ENCODE data around the gene SDK1. TPM values are rescaled to one million over a fixed set of nuclear protein-coding genes. Genes with fewer than 3 reads are reported as not detected.
A peak's percentile ranks its signal among the peaks of the same experiment; 100 is the strongest.

Gene SDK1
- total and polyA plus RNA-seq, 7 experiments from 2014 or later: 0.07 to 2.5 (median 0.54) TPM

GRCh38 chr7:3591944-3592343 lies 290.9 kb downstream of the SDK1 start:
- ChIA-PET POLR2A (no interaction called here), CTCF (no interaction called here)
- Mint-ChIP-seq H3K4me3 (no peak overlapping the region), H3K4me1 (peaks cover 0 to 23% (median 15%) of the 10 kb centered on the region in 7 donors), H3K36me3 (no peaks in the 10 kb centered on the region), H3K9me3 (no peaks in the 10 kb centered on the region), H3K27ac (no peak overlapping the region), H3K27me3 (peaks cover 0 to 5% (median 0%) of the 10 kb centered on the region in 5 donors)
- no peak for ATAC-seq
- DNase-seq: no peak
- H3K27ac ChIP-seq (ENCODE audit: low read depth, low read length): no peak overlapping the region
- no peaks in the 10 kb centered on the region for H3K27me3 ChIP-seq (ENCODE audit: control insufficient read depth in 2 of 2, insufficient read depth in 2 of 2, low read length in 2 of 2)
- no peaks in the 10 kb centered on the region for H3K9me3 ChIP-seq (ENCODE audit: control insufficient read depth in 2 of 3, low read length in 3 of 3)
- intact Hi-C loops (cut with micrococcal nuclease): no loop called here
- no peaks in the 10 kb centered on the region for H3K4me1 ChIP-seq (ENCODE audit: control insufficient read depth in 2 of 2, insufficient read depth in 2 of 2, low read length in 2 of 2)
- H3K4me3 ChIP-seq (ENCODE audit: low read length): no peak overlapping the region
- no peaks in the 10 kb centered on the region for H3K36me3 ChIP-seq (ENCODE audit: control insufficient read depth in 2 of 3, insufficient read depth in 3 of 3, low read length in 3 of 3)

- peaks cover 0 to 23% (median 15%) of the 10 kb centered on the region in 7 donors for H3K4me1 Mint-ChIP-seq
- ChIA-PET CTCF (no interaction called here), POLR2A (no interaction called here)
- H3K36me3 ChIP-seq (ENCODE audit: control insufficient read depth in 2 of 3, insufficient read depth in 3 of 3, low read length in 3 of 3): no peaks in the 10 kb centered on the region
- no peaks in the 10 kb centered on the region for H3K4me1 ChIP-seq (ENCODE audit: control insufficient read depth in 2 of 2, insufficient read depth in 2 of 2, low read length in 2 of 2)
- no peaks in the 10 kb centered on the region for H3K27me3 ChIP-seq (ENCODE audit: control insufficient read depth in 2 of 2, insufficient read depth in 2 of 2, low read length in 2 of 2)
- no peaks in the 10 kb centered on the region for H3K9me3 Mint-ChIP-seq
- H3K27ac Mint-ChIP-seq: no peak overlapping the region
- H3K27ac ChIP-seq (ENCODE audit: low read depth, low read length): no peak overlapping the region
- no peak overlapping the region for H3K4me3 Mint-ChIP-seq
- H3K36me3 Mint-ChIP-seq: no peaks in the 10 kb centered on the region
- H3K4me3 ChIP-seq (ENCODE audit: low read length): no peak overlapping the region
- H3K27me3 Mint-ChIP-seq: peaks cover 0 to 5% (median 0%) of the 10 kb centered on the region in 5 donors
- DNase-seq (no peak), ATAC-seq (no peak)
- intact Hi-C loops (cut with micrococcal nuclease): no loop called here
- H3K9me3 ChIP-seq (ENCODE audit: control insufficient read depth in 2 of 3, low read length in 3 of 3): no peaks in the 10 kb centered on the region
Measured at GRCh38 chr7:3592401-3593134, 291.5 kb downstream of the SDK1 start.

- Histone ChIP-seq H3K27ac (ENCODE audit: low read depth, low read length) (no peak overlapping the region), H3K4me3 (ENCODE audit: low read length) (no peak overlapping the region), H3K9me3 (ENCODE audit: control insufficient read depth in 2 of 3, low read length in 3 of 3) (no peaks in the 10 kb centered on the region), H3K27me3 (ENCODE audit: control insufficient read depth in 2 of 2, insufficient read depth in 2 of 2, low read length in 2 of 2) (no peaks in the 10 kb centered on the region), H3K36me3 (ENCODE audit: control insufficient read depth in 2 of 3, insufficient read depth in 3 of 3, low read length in 3 of 3) (no peaks in the 10 kb centered on the region), H3K4me1 (ENCODE audit: control insufficient read depth in 2 of 2, insufficient read depth in 2 of 2, low read length in 2 of 2) (no peaks in the 10 kb centered on the region)
- ATAC-seq (no peak), DNase-seq (no peak)
- ChIA-PET CTCF (no interaction called here), POLR2A (no interaction called here)
- H3K27ac Mint-ChIP-seq: no peak overlapping the region
- no peak overlapping the region for H3K4me3 Mint-ChIP-seq
- H3K4me1 Mint-ChIP-seq: peaks cover 0 to 15% (median 5%) of the 10 kb centered on the region in 7 donors
- H3K27me3 Mint-ChIP-seq: peaks cover 0 to 5% (median 0%) of the 10 kb centered on the region in 5 donors
- intact Hi-C loops (cut with micrococcal nuclease): no loop called here
- H3K36me3 Mint-ChIP-seq: no peaks in the 10 kb centered on the region
- no peaks in the 10 kb centered on the region for H3K9me3 Mint-ChIP-seq
Measured at GRCh38 chr7:3594901-3595300, 293.8 kb downstream of the SDK1 start.

GRCh38 chr7:3598854-3599253 lies 297.8 kb downstream of the SDK1 start:
- Histone ChIP-seq H3K9me3 (ENCODE audit: control insufficient read depth in 2 of 3, low read length in 3 of 3) (no peaks in the 10 kb centered on the region), H3K4me3 (ENCODE audit: low read length) (no peak overlapping the region), H3K27me3 (ENCODE audit: control insufficient read depth in 2 of 2, insufficient read depth in 2 of 2, low read length in 2 of 2) (no peaks in the 10 kb centered on the region), H3K27ac (ENCODE audit: low read depth, low read length) (no peak overlapping the region), H3K4me1 (ENCODE audit: control insufficient read depth in 2 of 2, insufficient read depth in 2 of 2, low read length in 2 of 2) (no peaks in the 10 kb centered on the region), H3K36me3 (ENCODE audit: control insufficient read depth in 2 of 3, insufficient read depth in 3 of 3, low read length in 3 of 3) (no peaks in the 10 kb centered on the region)
- no peak for DNase-seq
- H3K4me3 Mint-ChIP-seq: no peak overlapping the region
- H3K27ac Mint-ChIP-seq: peak overlapping the region in 1 of 9 donors; percentile 26
- H3K4me1 Mint-ChIP-seq: peaks cover 0 to 13% (median 5%) of the 10 kb centered on the region in 7 donors
- no peaks in the 10 kb centered on the region for H3K36me3 Mint-ChIP-seq
- peaks cover 0 to 6% (median 0%) of the 10 kb centered on the region in 11 donors for H3K9me3 Mint-ChIP-seq
- intact Hi-C loops (cut with micrococcal nuclease): no loop called here
- ATAC-seq: no peak
- POLR2A ChIA-PET: no interaction called here
- H3K27me3 Mint-ChIP-seq: peaks cover 0 to 2% (median 0%) of the 10 kb centered on the region in 5 donors
- CTCF ChIA-PET: no interaction called here

GRCh38 chr7:3605222-3605621 lies 304.2 kb downstream of the SDK1 start:
- ChIA-PET POLR2A (no interaction called here), CTCF (no interaction called here)
- no peaks in the 10 kb centered on the region for H3K9me3 ChIP-seq (ENCODE audit: control insufficient read depth in 2 of 3, low read length in 3 of 3)
- DNase-seq (no peak), ATAC-seq (no peak)
- H3K4me1 ChIP-seq (ENCODE audit: control insufficient read depth in 2 of 2, insufficient read depth in 2 of 2, low read length in 2 of 2): no peaks in the 10 kb centered on the region
- no peak overlapping the region for H3K27ac ChIP-seq (ENCODE audit: low read depth, low read length)
- H3K36me3 Mint-ChIP-seq: peaks cover 0 to 7% (median 0%) of the 10 kb centered on the region in 5 donors
- H3K27me3 Mint-ChIP-seq: peaks cover 0 to 10% (median 0%) of the 10 kb centered on the region in 5 donors
- intact Hi-C loops (cut with micrococcal nuclease): no loop called here
- H3K36me3 ChIP-seq (ENCODE audit: control insufficient read depth in 2 of 3, insufficient read depth in 3 of 3, low read length in 3 of 3): no peaks in the 10 kb centered on the region
- H3K9me3 Mint-ChIP-seq: peaks cover 0 to 23% (median 4%) of the 10 kb centered on the region in 11 donors
- no peak overlapping the region for H3K4me3 Mint-ChIP-seq
- H3K27me3 ChIP-seq (ENCODE audit: control insufficient read depth in 2 of 2, insufficient read depth in 2 of 2, low read length in 2 of 2): no peaks in the 10 kb centered on the region
- H3K4me3 ChIP-seq (ENCODE audit: low read length): no peak overlapping the region
- no peaks in the 10 kb centered on the region for H3K4me1 Mint-ChIP-seq
- no peak overlapping the region for H3K27ac Mint-ChIP-seq

GRCh38 chr7:3606436-3606835 lies 305.4 kb downstream of the SDK1 start:
- peaks cover 0 to 23% (median 4%) of the 10 kb centered on the region in 11 donors for H3K9me3 Mint-ChIP-seq
- DNase-seq (no peak), ATAC-seq (no peak)
- Histone ChIP-seq H3K4me3 (ENCODE audit: low read length) (no peak overlapping the region), H3K27ac (ENCODE audit: low read depth, low read length) (no peak overlapping the region), H3K4me1 (ENCODE audit: control insufficient read depth in 2 of 2, insufficient read depth in 2 of 2, low read length in 2 of 2) (no peaks in the 10 kb centered on the region), H3K27me3 (ENCODE audit: control insufficient read depth in 2 of 2, insufficient read depth in 2 of 2, low read length in 2 of 2) (no peaks in the 10 kb centered on the region), H3K36me3 (ENCODE audit: control insufficient read depth in 2 of 3, insufficient read depth in 3 of 3, low read length in 3 of 3) (no peaks in the 10 kb centered on the region), H3K9me3 (ENCODE audit: control insufficient read depth in 2 of 3, low read length in 3 of 3) (no peaks in the 10 kb centered on the region)
- H3K36me3 Mint-ChIP-seq: peaks cover 0 to 7% (median 0%) of the 10 kb centered on the region in 5 donors
- ChIA-PET CTCF (no interaction called here), POLR2A (no interaction called here)
- no peak overlapping the region for H3K4me3 Mint-ChIP-seq
- H3K4me1 Mint-ChIP-seq: no peaks in the 10 kb centered on the region
- peaks cover 0 to 10% (median 7%) of the 10 kb centered on the region in 5 donors for H3K27me3 Mint-ChIP-seq
- intact Hi-C loops (cut with micrococcal nuclease): no loop called here
- no peak overlapping the region for H3K27ac Mint-ChIP-seq

GRCh38 chr7:3607847-3608246 lies 306.8 kb downstream of the SDK1 start:
- intact Hi-C loops (cut with micrococcal nuclease): no loop called here
- H3K36me3 Mint-ChIP-seq: peaks cover 0 to 7% (median 0%) of the 10 kb centered on the region in 5 donors
- H3K27me3 Mint-ChIP-seq: peaks cover 0 to 19% (median 7%) of the 10 kb centered on the region in 5 donors
- no peak for ATAC-seq
- H3K9me3 ChIP-seq (ENCODE audit: control insufficient read depth in 2 of 3, low read length in 3 of 3): no peaks in the 10 kb centered on the region
- H3K27ac ChIP-seq (ENCODE audit: low read depth, low read length): no peak overlapping the region
- no peaks in the 10 kb centered on the region for H3K27me3 ChIP-seq (ENCODE audit: control insufficient read depth in 2 of 2, insufficient read depth in 2 of 2, low read length in 2 of 2)
- H3K27ac Mint-ChIP-seq: no peak overlapping the region
- no peak for DNase-seq
- no peak overlapping the region for H3K4me3 Mint-ChIP-seq
- no peak overlapping the region for H3K4me3 ChIP-seq (ENCODE audit: low read length)
- peaks cover 0 to 21% (median 3%) of the 10 kb centered on the region in 11 donors for H3K9me3 Mint-ChIP-seq
- CTCF ChIA-PET: no interaction called here
- no peaks in the 10 kb centered on the region for H3K4me1 Mint-ChIP-seq
- H3K36me3 ChIP-seq (ENCODE audit: control insufficient read depth in 2 of 3, insufficient read depth in 3 of 3, low read length in 3 of 3): no peaks in the 10 kb centered on the region
- POLR2A ChIA-PET: no interaction called here
- H3K4me1 ChIP-seq (ENCODE audit: control insufficient read depth in 2 of 2, insufficient read depth in 2 of 2, low read length in 2 of 2): no peaks in the 10 kb centered on the region

Measured in naive thymus-derived CD4-positive, alpha-beta T cell (primary cell).